Glomerular endothelial cell (primary cell): ENCODE data around the gene ABHD16A. TPM values are rescaled to one million over a fixed set of nuclear protein-coding genes. Genes with fewer than 3 reads are reported as not detected.

Experiments used
- DNase-seq: peaks from one replicate; pipeline ENCODE4 v3.0.0-alpha.2; 2011; ENCODE audit warnings: low read depth, low spot score; ENCODE audit errors: extremely low read depth
- total RNA-seq: library from RNA; depleted of rRNA; stranded (reverse); fragments of >200 nt; gene quantifications from 2 replicates; pipeline ENCODE4 v1.2.3, GENCODE V29; 2015

The ABHD16A gene
- total RNA-seq: 35.7 and 49.2 TPM in 2 replicates

GRCh38 chr6:31702819-31703716, at the start of gene ABHD16A:
ABHD16A (minus strand) TSS chr6:31703324; CDS start chr6:31703281, 43 bp downstream.
- peak; percentile 92 for DNase-seq

DNA sequence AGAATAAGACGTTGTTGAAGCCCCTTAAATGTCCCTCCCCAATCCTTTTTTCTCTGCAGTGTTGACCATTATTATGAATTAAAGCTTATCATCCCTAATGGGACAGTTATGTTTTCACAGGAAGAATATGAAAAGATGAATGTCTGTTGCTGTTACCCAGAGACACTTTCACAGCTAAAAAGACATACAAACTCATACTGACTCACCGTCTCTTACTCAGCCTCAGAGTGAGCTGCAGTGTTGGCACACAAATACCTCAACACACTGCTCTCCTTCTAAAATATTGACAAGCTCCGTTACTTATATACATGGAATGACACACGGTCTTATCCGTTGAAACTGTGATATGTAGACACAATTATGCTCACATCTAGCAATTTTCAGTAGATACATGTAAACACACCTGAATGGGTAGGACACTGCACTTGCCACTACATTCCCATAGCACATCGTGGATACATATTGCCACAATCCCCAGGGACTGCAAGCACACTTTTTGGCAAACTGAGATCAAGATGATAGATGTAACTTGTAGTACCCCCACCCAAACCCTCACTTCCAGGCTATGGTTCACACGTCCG, 49.7 kb upstream of the ABHD16A start:
- no peak for DNase-seq

GRCh38 chr6:31750411-31751022, 47.4 kb upstream of the ABHD16A start:
- no peak for DNase-seq

DNA sequence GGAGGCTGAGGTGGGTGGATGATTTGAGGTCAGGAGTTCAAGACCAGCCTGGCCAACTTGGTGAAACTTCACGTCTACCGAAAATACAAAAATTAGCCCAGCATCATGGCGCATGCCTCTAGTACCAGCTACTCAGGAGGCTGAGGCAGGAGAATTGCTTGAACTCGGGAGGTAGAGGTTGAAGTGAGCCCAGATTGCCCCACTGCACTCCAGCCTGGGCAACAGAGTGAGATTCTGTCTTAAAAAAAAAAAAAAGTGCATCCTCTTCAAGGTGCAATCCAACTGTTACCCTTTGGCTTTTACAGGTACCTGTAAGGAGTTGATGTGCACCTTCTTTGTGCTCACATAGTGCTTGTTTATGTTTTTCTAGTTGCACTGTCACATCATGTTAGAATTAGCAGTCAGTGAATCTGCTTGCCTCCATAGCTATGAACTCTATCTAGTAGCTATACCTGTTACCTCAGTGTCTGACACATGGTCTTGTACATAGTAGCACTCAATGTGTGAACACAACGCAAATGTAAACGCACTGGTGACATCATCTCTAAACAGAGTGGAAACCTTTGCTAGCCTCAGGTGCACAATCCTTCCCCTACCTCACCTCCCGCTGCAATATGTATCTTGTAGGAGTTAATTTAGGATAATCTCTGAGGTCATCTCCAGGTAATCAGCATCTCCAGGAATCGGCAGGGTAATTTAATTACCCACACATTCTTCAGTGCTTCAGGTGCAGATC, 46.3 kb upstream of the ABHD16A start:
- no peak for DNase-seq

GRCh38 chr6:31744422-31744821, 41.3 kb upstream of the ABHD16A start:
- no peak for DNase-seq

DNA sequence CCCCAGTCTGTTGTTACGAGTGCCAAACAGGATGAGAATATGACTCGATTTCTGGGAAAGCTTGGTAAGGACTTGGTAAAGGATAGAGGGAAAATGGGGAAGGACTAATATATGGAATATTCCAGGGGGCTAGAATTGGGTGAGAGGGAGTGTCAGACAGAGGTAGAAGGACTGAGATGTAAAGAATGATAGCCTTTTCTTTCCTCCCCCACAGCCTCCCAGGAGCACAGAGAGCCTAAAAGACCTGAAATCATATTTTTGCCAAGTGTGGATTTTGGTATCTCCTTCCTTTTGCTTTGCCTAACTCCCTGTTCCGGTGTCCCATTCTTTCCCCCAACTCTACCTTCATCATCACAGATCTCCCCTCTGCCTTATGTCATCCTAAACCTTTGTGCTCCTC, 39.8 kb upstream of the ABHD16A start:
- no peak for DNase-seq

GRCh38 chr6:31741815-31742214, 38.7 kb upstream of the ABHD16A start:
- DNase-seq: no peak

- no peak for DNase-seq
Observed at GRCh38 chr6:31740397-31741223, 37.5 kb upstream of the ABHD16A start.

- DNase-seq: peak; percentile 94
Observed at GRCh38 chr6:31739639-31740396, 36.7 kb upstream of the ABHD16A start, which contains the start of gene MSH5. MSH5 (plus strand) TSS chr6:31740005; CDS start chr6:31740467, 462 bp downstream.

DNA sequence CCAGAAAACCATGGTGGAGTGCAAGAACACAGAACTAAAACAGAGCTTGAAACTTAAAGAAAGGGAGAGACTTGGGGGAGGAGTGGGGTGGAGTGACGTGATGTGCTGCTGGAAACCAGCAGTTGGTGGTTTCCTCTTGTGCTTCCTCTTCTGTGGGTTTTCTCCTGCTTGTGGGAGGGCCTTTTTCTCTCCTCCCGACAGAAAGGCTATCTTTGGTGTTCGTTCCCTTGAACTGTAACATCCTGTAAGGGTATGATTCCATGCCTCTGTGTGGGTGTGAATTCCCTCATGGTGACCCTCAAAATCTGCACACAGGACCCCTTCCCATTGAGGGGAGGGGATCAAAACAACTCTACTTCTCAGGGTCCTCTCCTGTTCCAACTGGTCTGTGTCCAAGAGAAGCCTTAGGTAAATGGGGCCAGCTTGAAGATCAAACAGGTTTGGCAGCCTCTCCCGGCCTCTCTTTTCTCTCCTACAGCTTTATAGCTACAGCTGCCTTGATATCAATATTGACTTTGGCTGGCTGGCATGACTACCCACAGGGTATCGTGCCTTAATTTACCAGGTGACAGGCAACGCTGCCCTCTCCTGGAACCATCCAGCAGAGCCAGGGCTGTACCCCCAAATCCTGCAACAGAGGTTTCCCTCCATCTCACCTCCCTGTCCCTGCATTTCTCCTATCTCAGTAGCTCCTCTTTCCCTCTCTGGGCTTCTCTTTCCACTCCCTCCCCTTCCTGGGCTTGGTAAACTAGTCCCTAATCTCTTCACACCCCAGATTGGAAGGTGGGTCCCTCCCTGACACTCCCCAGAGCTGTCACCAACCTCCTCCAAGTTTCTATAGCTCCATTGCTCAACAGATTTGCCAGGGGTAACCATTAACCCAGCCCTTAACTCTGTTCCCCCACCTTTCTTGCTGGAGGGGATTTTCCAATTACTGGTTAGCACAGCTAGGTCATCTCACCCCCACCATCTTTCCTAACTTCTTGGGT, 35.2 kb upstream of the ABHD16A start:
- DNase-seq: peak; percentile 73

DNA sequence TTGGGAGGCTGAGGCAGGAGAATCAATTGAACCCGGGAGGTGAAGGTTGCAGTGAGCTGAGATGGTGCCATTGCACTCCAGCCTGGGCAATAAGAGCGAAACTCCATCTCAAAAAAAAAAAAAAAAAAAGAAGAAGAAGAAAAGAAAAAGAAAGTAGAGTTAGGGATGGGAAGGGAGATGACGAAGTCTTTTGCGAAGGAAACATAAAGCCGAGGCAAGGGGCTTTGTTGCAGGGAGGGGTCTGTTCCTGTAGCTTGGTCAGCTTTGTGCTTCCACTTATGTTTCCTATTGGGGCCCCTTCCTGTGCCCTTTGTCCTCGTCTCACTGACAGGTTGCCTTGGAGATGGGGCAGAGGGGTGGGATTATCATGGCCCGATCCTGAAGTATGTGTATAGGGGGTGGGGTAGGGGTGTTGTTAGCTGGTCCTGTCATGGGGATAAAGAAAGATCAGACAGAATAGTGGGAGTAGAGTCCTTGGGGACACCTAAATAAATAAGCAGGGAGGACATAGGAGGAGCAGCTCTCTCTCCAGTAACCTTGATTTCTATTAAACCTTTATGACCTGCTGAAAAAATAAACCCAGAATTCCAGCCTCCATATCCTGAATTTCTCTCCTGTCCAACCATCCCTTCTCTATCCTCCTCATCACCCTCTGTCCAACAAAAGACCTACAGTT, 34.3 kb upstream of the ABHD16A start:
- DNase-seq: no peak

DNA sequence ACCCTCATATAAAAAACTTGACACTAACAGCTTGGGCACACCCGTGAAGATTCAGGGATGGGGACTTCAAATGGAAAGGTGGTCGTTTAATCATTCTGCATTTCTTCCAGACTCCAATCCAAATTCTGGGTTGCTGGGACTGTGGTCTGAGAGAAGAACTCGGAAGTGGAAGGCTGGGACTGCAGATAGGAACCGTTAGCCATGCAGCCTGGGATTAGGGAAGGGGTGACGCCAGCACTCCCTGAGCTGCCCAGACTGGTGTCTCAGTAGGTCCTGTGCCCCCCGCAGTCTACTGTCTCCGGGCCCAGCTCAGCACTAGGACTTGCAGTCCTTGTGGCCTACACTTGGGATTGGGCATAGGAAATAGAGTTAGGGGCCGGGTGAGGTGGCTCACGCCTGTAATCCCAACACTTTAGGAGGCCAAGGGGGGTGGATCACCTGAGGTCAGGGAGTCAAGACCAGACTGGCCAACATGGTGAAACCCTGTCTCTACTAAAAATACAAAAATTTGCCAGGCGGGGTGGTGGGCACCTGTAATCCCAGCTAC, 33.7 kb upstream of the ABHD16A start:
- no peak for DNase-seq

GRCh38 chr6:31736021-31736767, 33.1 kb upstream of the ABHD16A start, which contains the start of gene CLIC1:
CLIC1 (minus strand) TSS chr6:31736530; CDS start chr6:31736300, 230 bp downstream.
- DNase-seq: no peak

DNA sequence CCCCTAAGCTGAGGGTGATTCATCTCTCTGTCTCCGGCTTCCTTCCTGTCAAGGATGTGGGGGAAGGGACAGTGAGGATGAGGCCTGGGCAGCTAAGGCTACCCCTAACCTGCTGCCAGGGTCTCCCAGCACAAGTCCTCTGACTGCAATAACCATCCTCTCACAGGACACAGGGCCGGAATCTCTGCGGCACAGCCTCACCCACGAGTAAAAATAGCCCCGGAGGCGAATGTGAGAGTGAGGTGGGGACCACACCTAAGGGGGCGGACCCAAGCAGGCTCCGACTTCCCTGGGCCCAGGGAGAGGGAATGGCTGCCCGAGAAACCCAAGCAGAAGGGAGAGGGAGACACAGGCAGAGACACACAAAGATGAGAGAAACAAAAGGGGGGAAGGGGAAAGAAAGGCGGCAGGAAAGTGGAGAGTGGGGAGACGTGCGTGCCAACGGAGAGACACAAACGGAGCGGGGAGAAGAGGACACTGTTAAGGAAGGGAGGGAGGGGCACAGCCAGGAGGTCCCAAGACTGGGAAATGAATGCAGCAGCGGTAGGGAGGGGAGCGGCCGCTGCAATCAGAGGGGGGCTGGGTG, 31.8 kb upstream of the ABHD16A start:
- no peak for DNase-seq

- no peak for DNase-seq
Observed at GRCh38 chr6:31734247-31734820, 31.2 kb upstream of the ABHD16A start.

DNA sequence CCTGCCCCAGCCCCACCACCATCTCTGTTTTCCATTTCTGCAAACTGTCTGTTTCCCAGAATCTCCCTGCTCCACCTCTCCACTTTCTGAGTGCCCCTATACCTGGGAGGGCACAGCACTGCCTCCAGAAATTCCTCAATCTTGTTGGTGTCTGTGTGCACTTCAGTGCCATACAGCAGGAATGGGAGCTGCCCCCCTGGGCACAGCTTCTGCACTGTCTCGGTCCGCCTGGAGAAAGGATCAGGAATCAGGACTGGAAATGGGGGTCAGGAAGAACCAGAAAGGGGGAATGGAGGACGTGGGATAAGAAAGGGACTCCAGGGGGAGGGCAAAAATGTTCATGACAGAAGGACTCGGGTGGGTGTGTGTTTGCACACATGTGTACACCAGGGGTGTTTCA, 30.6 kb upstream of the ABHD16A start:
- DNase-seq: no peak
